Keratinocyte (primary cell): ENCODE results near the gene RPH3AL. TPM values are rescaled to one million over a fixed set of nuclear protein-coding genes. Genes with fewer than 3 reads are reported as not detected.
"Not testable (repeated sequence)": the region's sequence is repeated elsewhere in the genome, so short reads cannot be mapped to it uniquely, and the experiment has no call there.

Experiments
- DNase-seq: peaks from one replicate; pipeline ENCODE4 v3.0.0-alpha.2; 2011; ENCODE audit warnings: low read depth, missing footprints, low spot score
- FAIRE-seq: peaks from 2 replicates; lab custom pipeline; 2011; peaks lifted over from hg19 to GRCh38; lab: Jason Lieb, UNC
- H2AFZ ChIP-seq: 2 replicates; pipeline ENCODE4 v1.6.0; 2012; ENCODE audit warnings: low read length, control low read depth, inconsistent platforms; ENCODE audit not compliant: control insufficient read depth
- H3K27ac ChIP-seq: 2 replicates; pipeline ENCODE4 v1.5.1; 2011; ENCODE audit warnings: low read length; ENCODE audit not compliant: control insufficient read depth, insufficient read depth
- H3K27me3 ChIP-seq: 3 replicates; pipeline ENCODE4 v1.6.0; 2011; ENCODE audit warnings: low read length; ENCODE audit not compliant: control insufficient read depth, insufficient read depth; ENCODE audit errors: extremely low read depth
- H3K36me3 ChIP-seq, 2 experiments: 2 replicates in 1 of 2; 3 replicates in 1 of 2; pipeline ENCODE4 v1.5.1; 2011; ENCODE audit warnings: low read length in 2 of 2, mild to moderate bottlenecking in 1 of 2; ENCODE audit not compliant: control insufficient read depth in 2 of 2, insufficient read depth in 2 of 2; ENCODE audit errors: extremely low read depth in 1 of 2
- H3K4me1 ChIP-seq: 3 replicates; pipeline ENCODE4 v1.5.1; 2011; ENCODE audit warnings: low read length; ENCODE audit not compliant: control insufficient read depth, insufficient read depth; ENCODE audit errors: extremely low read depth
- H3K4me2 ChIP-seq: 3 replicates; pipeline ENCODE4 v1.6.0; 2011; ENCODE audit warnings: low read depth, low read length; ENCODE audit not compliant: control insufficient read depth, insufficient read depth; ENCODE audit errors: extremely low read depth
- H3K4me3 ChIP-seq, 3 experiments: fragments of 200-600 bp in 1 of 3; sonication (generic) in 1 of 3; 2 replicates in 2 of 3; 3 replicates in 1 of 3; pipeline ENCODE4 v1.5.1; 2011 to 2016; ENCODE audit warnings: low read length in 3 of 3, mild to moderate bottlenecking in 3 of 3, control low read depth in 2 of 3, inconsistent platforms in 1 of 3, low read depth in 1 of 3, mixed read lengths in 1 of 3, mixed run types in 1 of 3, moderate library complexity in 1 of 3; ENCODE audit not compliant: control insufficient read depth in 2 of 3, insufficient read depth in 2 of 3; ENCODE audit errors: extremely low read depth in 1 of 3
- H3K79me2 ChIP-seq: 2 replicates; pipeline ENCODE4 v1.6.0; 2012; ENCODE audit warnings: low read length; ENCODE audit not compliant: control insufficient read depth, insufficient read depth
- H3K9ac ChIP-seq: 3 replicates; pipeline ENCODE4 v1.6.0; 2011; ENCODE audit warnings: low read length; ENCODE audit not compliant: control insufficient read depth, insufficient read depth; ENCODE audit errors: extremely low read depth
- H3K9me1 ChIP-seq: 3 replicates; pipeline ENCODE4 v1.6.0; 2011; ENCODE audit warnings: low read length; ENCODE audit not compliant: control insufficient read depth, insufficient read depth; ENCODE audit errors: extremely low read depth
- H3K9me3 ChIP-seq: 2 replicates; pipeline ENCODE4 v1.5.1; 2012; ENCODE audit warnings: low read depth, low read length; ENCODE audit not compliant: control insufficient read depth
- H4K20me1 ChIP-seq: 3 replicates; pipeline ENCODE4 v1.6.0; 2011; ENCODE audit warnings: low read length; ENCODE audit not compliant: control insufficient read depth, insufficient read depth; ENCODE audit errors: extremely low read depth
- CTCF ChIP-seq, 3 experiments: IDR thresholded peaks in 1 of 3; conservative IDR thresholded peaks in 1 of 3; optimal IDR thresholded peaks in 1 of 3; 2 replicates in 2 of 3; 3 replicates in 1 of 3; pipeline versions ENCODE3 to v1.5.1; 2011; ENCODE audit warnings: low read length in 3 of 3, mild to moderate bottlenecking in 3 of 3, moderate library complexity in 2 of 3, control low read depth in 1 of 3, inconsistent platforms in 1 of 3; ENCODE audit not compliant: insufficient read depth in 2 of 3; ENCODE audit errors: extremely low read depth in 1 of 3
- EZH2 ChIP-seq: IDR thresholded peaks from one replicate; pipeline ENCODE4 v1.6.1; 2012; ENCODE audit warnings: inconsistent platforms, mild to moderate bottlenecking, low read length, moderate library complexity
- dilution Hi-C: fragments of 300-500 bp; cut with MboI; formaldehyde crosslinking; loops from one replicate; pipeline ENCODE4 v1.7.0; 2020; ENCODE audit warnings: low sequenced_read_pairs; ENCODE audit not compliant: extremely low pct_ligation_motif_present
- polyA plus RNA-seq, 5 experiments: library from polyadenylated mRNA; depleted of rRNA in 3 of 5; stranded (reverse) in 3 of 5; stranded (forward) in 1 of 5; unstranded in 1 of 5; fragments of >200 nt; gene quantifications; 1 replicate in 1 of 5; 2 replicates in 3 of 5; 3 replicates in 1 of 5; pipeline versions ENCODE4 v1.2.1 to v1.2.3, GENCODE V29; 2011 to 2012; ENCODE audit warnings: missing spikeins in 2 of 5, low read depth in 1 of 5, low replicate concordance in 1 of 5

The RPH3AL gene
- polyA plus RNA-seq, 1 donor (not counting 4 experiments of a cell fraction or from before 2014, with no cell fraction given) = 0.31 TPM

- no peak for FAIRE-seq
- Histone ChIP-seq H3K4me1 (no peaks in the 10 kb centered on the region), H3K9me3 (no peaks in the 10 kb centered on the region), H3K27ac (no peak overlapping the region), H2AFZ (no peak overlapping the region), H3K4me2 (no peak overlapping the region), H4K20me1 (no peaks in the 10 kb centered on the region), H3K36me3 (no peaks in the 10 kb centered on the region), H3K27me3 (peaks cover 9% of the 10 kb centered on the region), H3K9me1 (no peaks in the 10 kb centered on the region), H3K9ac (no peak overlapping the region), H3K79me2 (no peaks in the 10 kb centered on the region), H3K4me3 (no peak overlapping the region)
- DNase-seq = no peak
- dilution Hi-C loops = no loop called here
- TF ChIP-seq EZH2 (no peak), CTCF (optimal IDR thresholded peaks at IDR 0.05 in 1 of 3, IDR thresholded peaks at IDR 0.05 in 1 of 3, conservative IDR thresholded peaks at IDR 0.05 in 1 of 3; ENCODE audit: extremely low read depth in 1 of 3, insufficient read depth in 2 of 3, low read length in 3 of 3) (no peak)
These were observed 77.7 kb downstream of the RPH3AL start for GRCh38 chr17:274902-275301.

- peaks cover 9% of the 10 kb centered on the region for H3K27me3 ChIP-seq
- no peaks in the 10 kb centered on the region for H3K9me1 ChIP-seq
- no peak overlapping the region for H3K9ac ChIP-seq
- DNase-seq (no peak), FAIRE-seq (no peak)
- H3K9me3 ChIP-seq = no peaks in the 10 kb centered on the region
- no peak overlapping the region for H3K4me3 ChIP-seq
- no peaks in the 10 kb centered on the region for H3K36me3 ChIP-seq
- no peaks in the 10 kb centered on the region for H3K79me2 ChIP-seq
- dilution Hi-C loops = no loop called here
- H4K20me1 ChIP-seq = no peaks in the 10 kb centered on the region
- no peak overlapping the region for H2AFZ ChIP-seq
- no peak overlapping the region for H3K4me2 ChIP-seq
- no peak overlapping the region for H3K27ac ChIP-seq
- TF ChIP-seq EZH2 (no peak), CTCF (optimal IDR thresholded peaks at IDR 0.05 in 1 of 3, IDR thresholded peaks at IDR 0.05 in 1 of 3, conservative IDR thresholded peaks at IDR 0.05 in 1 of 3; ENCODE audit: extremely low read depth in 1 of 3, insufficient read depth in 2 of 3, low read length in 3 of 3) (no peak)
- no peaks in the 10 kb centered on the region for H3K4me1 ChIP-seq
These were observed 78.4 kb downstream of the RPH3AL start for GRCh38 chr17:273981-274832.

GRCh38 chr17:272856-273255 lies 79.8 kb downstream of the RPH3AL start:
- H2AFZ ChIP-seq, H3K4me2 ChIP-seq, FAIRE-seq: not testable (repeated sequence)

More at GRCh38 chr17:272856-273255, 79.8 kb downstream of the RPH3AL start:
- H3K27ac ChIP-seq, dilution Hi-C loops, H3K4me3 ChIP-seq, H3K4me1 ChIP-seq, H3K9me1 ChIP-seq, H3K9me3 ChIP-seq, H3K36me3 ChIP-seq, H4K20me1 ChIP-seq, H3K9ac ChIP-seq, H3K27me3 ChIP-seq, H3K79me2 ChIP-seq, DNase-seq: not testable (repeated sequence)
